ENCODE results near the gene PIK3CD. TPM values are rescaled to one million over a fixed set of nuclear protein-coding genes. Genes with fewer than 3 reads are reported as not detected.

Gene PIK3CD
- total and polyA plus RNA-seq, 11 donors, result 1.9 to 18.8 (median 4.0) TPM

- Histone ChIP-seq H3K27ac (peak overlapping the region in 2 of 12 donors; percentile 13 to 85), H3K4me3 (peak overlapping the region in 2 of 12 donors; percentile 26 to 54), H3K9me3 (no peaks in the 10 kb centered on the region), H3K36me3 (no peaks in the 10 kb centered on the region), H3K4me1 (peaks cover 0 to 62% (median 0%) of the 10 kb centered on the region in 12 donors), H3K27me3 (peaks cover 0 to 17% (median 0%) of the 10 kb centered on the region in 9 donors)
- ATAC-seq (peak; percentile 42 to 71 (median 54)), DNase-seq (peak; percentile 58 to 87 (median 69))
- intact Hi-C loops (cut with DNase I), result loop anchor here in 8 of 10 donors (2.0 to 10.0 kb wide), 5 partner anchors 58 to 799 kb away; no protein-coding TSS in a partner anchor
- WGBS, 4 donors, result 43 to 52% (median 51%) methylated on average over 25 to 29 of the region's 29 CpGs
- TF ChIP-seq POLR2A (IDR thresholded peaks at IDR 0.05) (no peak), CTCF (IDR thresholded peaks at IDR 0.05) (no peak)
These were observed 21.9 kb upstream of the PIK3CD start for GRCh38 chr1:9629445-9630201.

DNA sequence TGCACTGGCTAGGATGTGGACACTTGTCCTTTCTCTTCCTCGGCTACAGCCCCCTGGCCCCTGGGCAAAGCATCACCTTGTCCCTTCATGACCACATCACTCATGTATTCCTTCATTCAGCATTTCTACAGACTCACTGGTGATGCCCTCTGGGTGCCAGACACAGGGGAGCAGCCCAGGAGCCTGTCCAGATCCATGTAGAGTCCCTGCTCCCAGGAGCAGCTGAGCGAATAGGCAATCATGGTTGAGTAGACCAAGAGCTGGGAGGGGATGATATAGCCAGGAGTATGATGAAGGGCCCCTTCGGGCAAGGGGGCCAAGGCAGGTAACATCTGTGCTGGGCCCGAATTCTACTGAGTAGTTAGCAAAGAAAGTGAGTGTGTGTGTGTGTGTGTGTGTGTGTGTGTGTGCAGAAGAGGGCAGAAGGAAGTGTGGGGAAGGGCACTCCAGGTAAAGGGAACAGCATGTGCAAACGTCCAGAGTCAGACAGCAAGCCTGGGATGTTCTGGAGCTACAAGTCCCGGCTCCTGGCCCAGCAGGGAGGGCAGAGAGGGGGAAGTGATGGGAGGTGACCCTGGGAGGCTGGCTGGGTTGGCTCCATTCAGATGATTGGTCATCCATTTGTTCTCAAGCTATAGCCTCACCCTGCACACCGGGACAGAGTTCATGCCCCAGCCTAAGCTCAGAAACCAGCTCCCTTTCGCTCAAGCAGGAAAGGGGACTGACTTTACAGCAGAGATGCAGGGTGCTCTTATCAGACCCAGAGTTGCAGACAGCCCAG is 21.0 kb upstream of the PIK3CD start:
- H3K27me3 ChIP-seq, result peaks cover 0 to 8% (median 0%) of the 10 kb centered on the region in 9 donors
- no peak for TF ChIP-seq POLR2A (IDR thresholded peaks at IDR 0.05)
- TF ChIP-seq CTCF (IDR thresholded peaks at IDR 0.05), result no peak
- H3K27ac ChIP-seq, result peak overlapping the region in 2 of 12 donors; percentile 13 to 85
- ATAC-seq, result no peak
- no peaks in the 10 kb centered on the region for H3K36me3 ChIP-seq
- 70 to 80% (median 77%) methylated on average over 8 of the region's 8 CpGs for WGBS, 4 donors
- intact Hi-C loops (cut with DNase I), result loop anchor here in 1 of 10 donors (5.0 kb wide), 1 partner anchor 237 kb away; no protein-coding TSS in a partner anchor
- H3K4me3 ChIP-seq, result peak overlapping the region in 2 of 12 donors; percentile 26 to 54
- peaks cover 0 to 62% (median 0%) of the 10 kb centered on the region in 12 donors for H3K4me1 ChIP-seq
- no peak for DNase-seq
- H3K9me3 ChIP-seq, result no peaks in the 10 kb centered on the region

DNA sequence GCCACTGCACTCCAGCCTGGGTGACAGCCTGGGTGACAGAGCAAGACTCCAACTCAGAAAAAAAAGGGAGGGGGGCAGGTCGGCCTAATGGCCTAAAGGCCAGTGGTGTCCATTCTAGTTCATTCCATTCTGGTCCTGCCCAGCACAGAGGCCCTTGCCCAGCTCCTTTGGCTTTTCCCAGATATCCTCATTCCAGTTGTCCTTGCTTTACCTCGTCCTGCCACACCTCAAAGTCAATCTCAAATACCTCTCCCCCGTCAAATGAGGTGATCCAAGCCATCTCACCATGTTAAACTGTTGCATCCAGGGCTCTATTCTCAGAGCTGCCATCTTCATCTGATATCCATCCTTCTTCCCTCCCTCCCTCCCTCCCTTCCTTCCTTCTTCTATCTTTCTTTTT is 19.9 kb upstream of the PIK3CD start:
- no peak overlapping the region for H3K27ac ChIP-seq
- no peak for ATAC-seq

More for the DNA sequence above, 19.9 kb upstream of the PIK3CD start:
- no peaks in the 10 kb centered on the region for H3K9me3 ChIP-seq
- H3K27me3 ChIP-seq, result peaks cover 0 to 4% (median 0%) of the 10 kb centered on the region in 9 donors
- no peaks in the 10 kb centered on the region for H3K36me3 ChIP-seq
- H3K4me3 ChIP-seq, result no peak overlapping the region
- DNase-seq, result no peak
- intact Hi-C loops (cut with DNase I), result loop anchor here in 1 of 10 donors (5.0 kb wide), 1 partner anchor 236 kb away; no protein-coding TSS in a partner anchor
- TF ChIP-seq POLR2A (IDR thresholded peaks at IDR 0.05) (no peak), CTCF (IDR thresholded peaks at IDR 0.05) (no peak)
- H3K4me1 ChIP-seq, result peaks cover 0 to 55% (median 0%) of the 10 kb centered on the region in 12 donors
- 87 to 90% (median 88%) methylated on average over 2 to 3 of the region's 3 CpGs for WGBS, 4 donors
